ENCODE results near the gene ZNF497. TPM values are rescaled to one million over a fixed set of nuclear protein-coding genes. Genes with fewer than 3 reads are reported as not detected.

Gene ZNF497
- total and polyA plus RNA-seq, 2 of the 13 experiments (the other 11 are each of a cell fraction or from before 2014, with no cell fraction given), result 1.5 to 1.9 TPM

DNA sequence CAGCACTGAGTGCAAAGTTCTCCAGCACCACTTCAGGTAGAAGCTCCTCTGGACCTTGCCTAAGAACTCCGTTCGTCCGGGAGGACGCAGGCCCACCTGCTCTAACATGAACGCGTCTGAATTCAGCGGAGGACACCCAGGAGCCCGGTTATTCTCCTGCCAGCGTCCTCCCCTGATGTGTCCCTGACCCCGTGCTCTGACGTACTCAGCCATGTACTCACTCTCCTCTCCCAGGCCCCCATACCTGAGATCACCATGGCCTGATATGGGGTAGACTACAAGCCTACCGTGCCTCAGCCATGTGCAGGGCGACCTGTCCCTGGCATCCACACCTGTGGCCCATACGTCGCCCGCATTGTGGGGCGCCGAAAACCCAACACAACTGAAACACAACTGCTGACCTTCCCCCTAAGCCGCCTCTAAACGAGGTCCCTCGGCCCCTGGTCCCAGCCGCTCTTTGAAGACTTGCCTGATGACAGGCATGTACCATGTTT lies 45.2 kb upstream of the ZNF497 start:
- in situ Hi-C loops (cut with HindIII; ENCODE audit: extremely low pct_ligation_motif_present, low pct_unique_long_range_greater_than_20kb) (no loop called here), intact Hi-C loops (cut with micrococcal nuclease; ENCODE audit: unreplicated experiment) (loop anchor here (5.0 kb wide), 3 partner anchors 45 to 80 kb away; partner anchors contain the start of genes ZNF324, ZNF324B and ZSCAN22)
- Histone ChIP-seq H3K4me2 (ENCODE audit: low read depth, low read length) (peak overlapping the region; percentile 93), H3K4me1 (ENCODE audit: insufficient read depth, low read length) (peaks cover 38% of the 10 kb centered on the region), H3K36me3 (replicated peaks in 1 of 2; ENCODE audit: control insufficient read depth in 1 of 2, insufficient read depth in 2 of 2, low read length in 2 of 2) (no peaks in the 10 kb centered on the region), H3K27ac (ENCODE audit: extremely low read length, insufficient read depth, low read length) (peak overlapping the region; percentile 85), H3K9ac (ENCODE audit: insufficient read depth, low read depth, low read length) (peak overlapping the region; percentile 89), H2AFZ (ENCODE audit: low read length) (no peak overlapping the region), H3K27me3 (ENCODE audit: control insufficient read depth in 1 of 2, insufficient read depth in 2 of 2, low read length in 2 of 2) (no peaks in the 10 kb centered on the region; a peak in 1 of 5 replicates), H3K4me3 (replicated peaks in 1 of 3; ENCODE audit: insufficient read depth in 1 of 3, low read depth in 2 of 3, low read length in 3 of 3) (peak overlapping the region; percentile 89 to 98 (median 95)), H3K79me2 (ENCODE audit: insufficient read depth, low read length) (peaks cover 21% of the 10 kb centered on the region), H4K20me1 (ENCODE audit: insufficient read depth, low read length) (no peaks in the 10 kb centered on the region), H3K9me3 (ENCODE audit: low read length) (no peaks in the 10 kb centered on the region)
- FAIRE-seq (no peak), ATAC-seq (peak; percentile 74), DNase-seq (ENCODE audit: low spot score) (peak; percentile 57)
- ChIA-PET POLR2A (interaction anchor here (0.7 to 1.3 kb wide), 9 partner anchors 20 to 225 kb away, joined by 3 to 16 read pairs (median 5); partner anchors contain the start of genes A1BG, ZNF274, ZNF324B and ZNF497), CTCF (ENCODE audit: low intra/inter-chr PET ratio, low total read pairs) (no interaction called here)
- BruUV-seq (replicated peaks), result TSS peak; percentile 93
- 3% methylated on average over 15 of the region's 22 CpGs for WGBS (ENCODE audit: low lambda C conversion rate)
- TF ChIP-seq MTA1 (CRISPR knock-in tag; IDR thresholded peaks at IDR 0.05; ENCODE audit: borderline replicate concordance) (0 out of 2 replicates have a peak, but pooled peaks have one; percentile 10), JUND (CRISPR knock-in tag; IDR thresholded peaks at IDR 0.05) (peak; percentile 31; the same call in 1 of the 2 replicates), MXI1 (IDR thresholded peaks at IDR 0.05; ENCODE audit: borderline replicate concordance, low read depth, low read length) (peak; percentile 26; the same call in 1 of the 3 replicates), SAP130 (CRISPR knock-in tag; IDR thresholded peaks at IDR 0.05; ENCODE audit: low read depth) (peak; percentile 26), KDM2A (CRISPR knock-in tag; IDR thresholded peaks at IDR 0.05; ENCODE audit: borderline replicate concordance, low read depth) (peak; percentile 5; the same call in 1 of the 2 replicates), ZBTB7B (CRISPR knock-in tag; IDR thresholded peaks at IDR 0.05) (peak; percentile 20; the same call in 1 of the 2 replicates), RBM39 (IDR thresholded peaks at IDR 0.05; ENCODE audit: low read depth, low read length, poor library complexity, severe bottlenecking) (peak; percentile 43), ZNF430 (CRISPR knock-in tag; IDR thresholded peaks at IDR 0.05) (no peak), ELF3 (CRISPR knock-in tag; IDR thresholded peaks at IDR 0.05) (0 out of 2 replicates have a peak, but pooled peaks have one; percentile 11), ZNF326 (CRISPR knock-in tag; IDR thresholded peaks at IDR 0.05; ENCODE audit: borderline replicate concordance) (peak; percentile 39; the same call in 1 of the 2 replicates), ZC3H13 (CRISPR knock-in tag; IDR thresholded peaks at IDR 0.05) (peak; percentile 43; the same call in 1 of the 2 replicates), ZNF263 (CRISPR knock-in tag; IDR thresholded peaks at IDR 0.05) (peak; percentile 34; the same call in 1 of the 2 replicates), ZSCAN21 (CRISPR knock-in tag; IDR thresholded peaks at IDR 0.05; ENCODE audit: borderline replicate concordance) (no peak), NR2F6 (IDR thresholded peaks at IDR 0.05) (peak; percentile 32; the same call in 1 of the 2 replicates), NR2F6 (CRISPR knock-in tag; IDR thresholded peaks at IDR 0.05) (peak; percentile 31; the same call in 1 of the 2 replicates), FOXC1 (CRISPR knock-in tag; IDR thresholded peaks at IDR 0.05; ENCODE audit: borderline replicate concordance) (peak; percentile 11; the same call in 1 of the 2 replicates)
- TF ChIP-seq, protein P1, sequence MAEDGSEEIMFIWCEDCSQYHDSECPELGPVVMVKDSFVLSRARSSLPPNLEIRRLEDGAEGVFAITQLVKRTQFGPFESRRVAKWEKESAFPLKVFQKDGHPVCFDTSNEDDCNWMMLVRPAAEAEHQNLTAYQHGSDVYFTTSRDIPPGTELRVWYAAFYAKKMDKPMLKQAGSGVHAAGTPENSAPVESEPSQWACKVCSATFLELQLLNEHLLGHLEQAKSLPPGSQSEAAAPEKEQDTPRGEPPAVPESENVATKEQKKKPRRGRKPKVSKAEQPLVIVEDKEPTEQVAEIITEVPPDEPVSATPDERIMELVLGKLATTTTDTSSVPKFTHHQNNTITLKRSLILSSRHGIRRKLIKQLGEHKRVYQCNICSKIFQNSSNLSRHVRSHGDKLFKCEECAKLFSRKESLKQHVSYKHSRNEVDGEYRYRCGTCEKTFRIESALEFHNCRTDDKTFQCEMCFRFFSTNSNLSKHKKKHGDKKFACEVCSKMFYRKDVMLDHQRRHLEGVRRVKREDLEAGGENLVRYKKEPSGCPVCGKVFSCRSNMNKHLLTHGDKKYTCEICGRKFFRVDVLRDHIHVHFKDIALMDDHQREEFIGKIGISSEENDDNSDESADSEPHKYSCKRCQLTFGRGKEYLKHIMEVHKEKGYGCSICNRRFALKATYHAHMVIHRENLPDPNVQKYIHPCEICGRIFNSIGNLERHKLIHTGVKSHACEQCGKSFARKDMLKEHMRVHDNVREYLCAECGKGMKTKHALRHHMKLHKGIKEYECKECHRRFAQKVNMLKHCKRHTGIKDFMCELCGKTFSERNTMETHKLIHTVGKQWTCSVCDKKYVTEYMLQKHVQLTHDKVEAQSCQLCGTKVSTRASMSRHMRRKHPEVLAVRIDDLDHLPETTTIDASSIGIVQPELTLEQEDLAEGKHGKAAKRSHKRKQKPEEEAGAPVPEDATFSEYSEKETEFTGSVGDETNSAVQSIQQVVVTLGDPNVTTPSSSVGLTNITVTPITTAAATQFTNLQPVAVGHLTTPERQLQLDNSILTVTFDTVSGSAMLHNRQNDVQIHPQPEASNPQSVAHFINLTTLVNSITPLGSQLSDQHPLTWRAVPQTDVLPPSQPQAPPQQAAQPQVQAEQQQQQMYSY (CRISPR knock-in tag; IDR thresholded peaks at IDR 0.05), result 0 out of 2 replicates have a peak, but pooled peaks have one; percentile 26
- TF ChIP-seq, protein P2, sequence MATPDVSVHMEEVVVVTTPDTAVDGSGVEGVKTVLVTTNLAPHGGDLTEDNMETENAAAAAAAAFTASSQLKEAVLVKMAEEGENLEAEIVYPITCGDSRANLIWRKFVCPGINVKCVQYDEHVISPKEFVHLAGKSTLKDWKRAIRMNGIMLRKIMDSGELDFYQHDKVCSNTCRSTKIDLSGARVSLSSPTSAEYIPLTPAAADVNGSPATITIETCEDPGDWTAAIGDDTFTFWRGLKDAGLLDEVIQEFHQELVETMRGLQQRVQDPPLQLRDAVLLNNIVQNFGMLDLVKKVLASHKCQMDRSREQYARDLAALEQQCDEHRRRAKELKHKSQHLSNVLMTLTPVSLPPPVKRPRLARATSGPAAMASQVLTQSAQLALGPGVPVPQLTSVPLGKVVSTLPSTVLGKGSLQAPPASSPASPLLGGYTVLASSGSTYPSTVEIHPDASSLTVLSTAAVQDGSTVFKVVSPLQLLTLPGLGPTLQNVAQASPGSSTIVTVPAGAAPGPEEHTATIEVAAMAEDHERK (CRISPR knock-in tag; IDR thresholded peaks at IDR 0.05; ENCODE audit: low read depth), result no peak
